Measurements from ENCODE around the gene TTC28. TPM values are rescaled to one million over a fixed set of nuclear protein-coding genes. Genes with fewer than 3 reads are reported as not detected.

The TTC28 gene
- total RNA-seq, 4 donors from 2014 or later, result 43.8 to 130 (median 92.0) TPM

DNA sequence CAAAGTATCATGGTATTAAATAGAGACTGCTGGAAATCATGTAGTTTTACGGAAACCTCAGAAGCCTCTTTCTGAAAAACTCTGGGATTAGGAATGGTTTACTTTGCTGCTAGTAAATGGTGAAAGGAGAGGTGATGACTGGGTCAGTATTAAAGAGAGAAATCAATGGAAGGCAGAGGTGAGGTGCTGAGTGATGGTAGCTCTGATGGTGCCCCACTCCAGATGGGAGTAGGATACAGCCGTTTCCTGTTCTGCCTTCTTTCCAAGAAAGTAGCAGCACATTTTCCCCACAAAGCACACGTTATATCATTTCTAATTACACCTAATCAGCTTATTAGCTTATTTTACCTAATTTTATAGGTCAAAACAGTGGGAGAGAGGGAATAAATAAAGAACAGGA is 493.0 kb downstream of the TTC28 start:
- no peak for DNase-seq
- Histone ChIP-seq H3K9me3 (no peaks in the 10 kb centered on the region), H3K27me3 (no peaks in the 10 kb centered on the region), H3K4me1 (no peaks in the 10 kb centered on the region), H3K4me3 (no peak overlapping the region), H3K27ac (no peak overlapping the region), H3K36me3 (no peaks in the 10 kb centered on the region)
- intact Hi-C loops (cut with DNase I; ENCODE audit: low total_unique reads), result no loop called here
- TF ChIP-seq POLR2A (IDR thresholded peaks at IDR 0.05), result no peak
- TF ChIP-seq, protein P1, sequence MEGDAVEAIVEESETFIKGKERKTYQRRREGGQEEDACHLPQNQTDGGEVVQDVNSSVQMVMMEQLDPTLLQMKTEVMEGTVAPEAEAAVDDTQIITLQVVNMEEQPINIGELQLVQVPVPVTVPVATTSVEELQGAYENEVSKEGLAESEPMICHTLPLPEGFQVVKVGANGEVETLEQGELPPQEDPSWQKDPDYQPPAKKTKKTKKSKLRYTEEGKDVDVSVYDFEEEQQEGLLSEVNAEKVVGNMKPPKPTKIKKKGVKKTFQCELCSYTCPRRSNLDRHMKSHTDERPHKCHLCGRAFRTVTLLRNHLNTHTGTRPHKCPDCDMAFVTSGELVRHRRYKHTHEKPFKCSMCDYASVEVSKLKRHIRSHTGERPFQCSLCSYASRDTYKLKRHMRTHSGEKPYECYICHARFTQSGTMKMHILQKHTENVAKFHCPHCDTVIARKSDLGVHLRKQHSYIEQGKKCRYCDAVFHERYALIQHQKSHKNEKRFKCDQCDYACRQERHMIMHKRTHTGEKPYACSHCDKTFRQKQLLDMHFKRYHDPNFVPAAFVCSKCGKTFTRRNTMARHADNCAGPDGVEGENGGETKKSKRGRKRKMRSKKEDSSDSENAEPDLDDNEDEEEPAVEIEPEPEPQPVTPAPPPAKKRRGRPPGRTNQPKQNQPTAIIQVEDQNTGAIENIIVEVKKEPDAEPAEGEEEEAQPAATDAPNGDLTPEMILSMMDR (IDR thresholded peaks at IDR 0.05), result no peak

DNA sequence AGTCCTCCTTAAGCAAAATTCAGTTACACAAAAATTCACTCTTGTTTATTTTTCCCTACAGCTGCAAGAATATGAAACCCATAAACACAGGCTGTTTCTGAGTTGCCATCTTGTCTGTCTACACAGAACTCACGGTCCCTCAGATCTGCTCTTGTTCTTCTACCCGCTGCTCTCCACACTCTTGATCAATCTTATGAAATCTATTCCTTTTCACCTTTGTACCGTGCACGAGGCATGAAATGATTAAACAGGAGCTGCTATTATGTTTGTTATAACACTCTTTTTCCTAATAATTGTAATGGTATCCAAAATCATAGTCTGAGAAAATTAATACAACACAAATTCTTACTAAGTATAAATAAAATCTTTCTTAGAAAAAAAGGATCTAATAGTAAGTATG is 494.5 kb downstream of the TTC28 start:
- H3K27ac ChIP-seq, result no peak overlapping the region
- no peak for TF ChIP-seq POLR2A (IDR thresholded peaks at IDR 0.05)
- TF ChIP-seq, protein P1 (IDR thresholded peaks at IDR 0.05), result no peak
- no peaks in the 10 kb centered on the region for H3K36me3 ChIP-seq
- no peaks in the 10 kb centered on the region for H3K4me1 ChIP-seq
- no peaks in the 10 kb centered on the region for H3K9me3 ChIP-seq
- no peak for DNase-seq
- intact Hi-C loops (cut with DNase I; ENCODE audit: low total_unique reads), result no loop called here
- H3K4me3 ChIP-seq, result no peak overlapping the region
- no peaks in the 10 kb centered on the region for H3K27me3 ChIP-seq

DNA sequence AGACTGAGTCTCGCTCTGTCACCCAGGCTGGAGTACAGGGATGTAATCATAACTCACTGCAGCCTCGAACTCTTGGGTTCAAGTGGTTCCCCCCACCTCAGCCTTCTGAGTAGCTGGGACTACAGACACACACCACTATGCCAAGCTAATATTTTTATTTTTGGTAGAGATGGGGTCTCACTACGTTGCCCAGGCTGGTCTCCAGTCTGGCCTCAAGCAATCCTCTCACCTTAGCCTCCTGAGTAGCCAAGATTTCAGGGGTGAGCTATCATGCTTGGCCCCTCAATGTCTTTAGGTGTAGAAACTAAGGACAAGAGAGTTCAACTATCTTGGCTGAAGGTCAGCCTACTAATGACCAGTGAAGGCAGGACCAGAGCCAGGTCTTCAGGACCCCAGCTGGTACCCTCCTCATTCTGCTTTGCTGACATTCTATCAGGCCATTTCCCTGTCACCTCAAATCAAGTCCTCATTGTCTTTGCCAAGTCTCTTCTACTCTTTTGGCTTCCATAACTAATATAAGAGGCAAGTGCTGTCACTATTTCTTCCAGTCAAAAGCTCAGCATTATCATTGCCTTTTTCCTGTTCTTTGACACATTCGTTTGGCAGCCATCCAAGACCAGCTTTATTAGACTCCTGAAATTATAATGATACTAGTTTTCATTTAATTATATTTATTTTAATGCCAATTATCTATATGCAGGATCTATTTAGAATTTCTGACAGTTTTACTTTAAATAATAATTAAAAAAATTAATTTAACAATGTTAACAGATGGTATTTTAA is 496.4 kb downstream of the TTC28 start:
- intact Hi-C loops (cut with DNase I; ENCODE audit: low total_unique reads), result no loop called here
- DNase-seq, result no peak
- Histone ChIP-seq H3K9me3 (no peaks in the 10 kb centered on the region), H3K27ac (no peak overlapping the region), H3K36me3 (no peaks in the 10 kb centered on the region), H3K4me3 (no peak overlapping the region), H3K4me1 (no peaks in the 10 kb centered on the region), H3K27me3 (no peaks in the 10 kb centered on the region)
- TF ChIP-seq POLR2A (IDR thresholded peaks at IDR 0.05), result no peak
- TF ChIP-seq, protein P1 (IDR thresholded peaks at IDR 0.05), result no peak

DNA sequence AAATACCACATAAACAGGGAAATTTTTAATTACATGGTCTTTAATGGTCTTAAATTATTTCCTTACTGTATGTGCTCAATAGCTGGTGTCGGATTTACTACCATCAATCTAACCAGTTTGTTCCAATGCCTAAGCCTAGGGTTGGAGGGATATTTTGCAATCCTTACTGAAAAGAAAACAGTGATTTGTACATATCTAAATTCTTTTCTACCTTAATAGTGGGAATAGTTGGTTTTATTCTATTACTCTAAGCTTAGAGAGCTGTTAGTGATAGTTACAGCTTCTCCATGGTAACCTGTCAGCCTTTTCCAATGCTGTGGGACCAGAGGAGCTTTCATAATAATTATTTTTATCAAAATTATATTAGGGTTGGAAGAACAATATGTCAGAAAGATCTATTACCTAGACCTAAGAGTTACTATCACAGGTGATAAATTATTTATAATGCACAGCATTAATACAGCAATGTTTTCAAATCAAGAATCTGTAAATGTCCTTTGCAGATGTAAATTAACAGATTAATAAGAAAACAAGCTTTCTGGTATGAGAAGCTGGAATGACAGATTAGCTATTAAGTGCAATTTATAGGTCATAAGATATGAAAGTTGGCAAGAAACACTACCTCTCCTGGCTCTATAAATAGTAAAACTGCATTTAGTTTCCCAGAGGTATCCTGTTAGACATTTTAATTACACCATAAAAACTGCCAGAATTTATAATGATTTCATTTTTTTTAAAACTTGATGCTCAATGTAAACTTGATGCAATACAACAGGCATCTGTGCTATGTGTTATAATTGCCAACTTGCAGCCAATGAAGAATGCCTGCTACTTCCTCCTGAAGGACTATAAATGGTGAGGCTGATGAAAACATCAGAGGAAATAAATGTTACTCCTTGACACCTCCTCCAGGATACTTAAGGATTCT is 498.6 kb downstream of the TTC28 start:
- H3K9me3 ChIP-seq, result no peaks in the 10 kb centered on the region
- DNase-seq, result no peak
- no peaks in the 10 kb centered on the region for H3K27me3 ChIP-seq
- no peak overlapping the region for H3K4me3 ChIP-seq
- intact Hi-C loops (cut with DNase I; ENCODE audit: low total_unique reads), result no loop called here
- H3K27ac ChIP-seq, result peak overlapping the region; percentile 1 to 12
- TF ChIP-seq, protein P1 (IDR thresholded peaks at IDR 0.05), result no peak
- TF ChIP-seq POLR2A (IDR thresholded peaks at IDR 0.05), result no peak
- H3K36me3 ChIP-seq, result no peaks in the 10 kb centered on the region
- no peaks in the 10 kb centered on the region for H3K4me1 ChIP-seq

DNA sequence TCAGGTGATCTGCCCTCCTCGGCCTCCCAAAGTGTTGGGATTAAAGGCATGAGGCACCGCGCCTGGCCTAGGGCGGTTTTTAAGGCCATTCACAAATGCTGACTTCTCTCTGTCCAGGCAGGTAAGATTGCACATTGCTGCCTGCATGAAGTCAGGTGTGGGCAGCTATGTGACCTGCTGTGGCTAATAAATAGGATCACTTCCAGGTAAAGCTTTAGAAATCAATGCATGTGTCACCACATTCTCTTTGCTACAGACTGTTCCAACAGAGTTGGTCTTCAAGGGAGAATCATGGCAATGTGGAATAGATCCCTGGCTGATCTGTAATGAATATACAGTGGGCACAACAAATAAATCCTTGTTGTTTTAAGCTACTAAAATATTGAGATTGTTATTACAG is 500.2 kb downstream of the TTC28 start:
- H3K9me3 ChIP-seq, result no peaks in the 10 kb centered on the region
- no peak overlapping the region for H3K4me3 ChIP-seq
- TF ChIP-seq, protein P1 (IDR thresholded peaks at IDR 0.05), result no peak
- no peak for TF ChIP-seq POLR2A (IDR thresholded peaks at IDR 0.05)
- H3K27ac ChIP-seq, result no peak overlapping the region
- H3K27me3 ChIP-seq, result no peaks in the 10 kb centered on the region
- no peaks in the 10 kb centered on the region for H3K4me1 ChIP-seq
- intact Hi-C loops (cut with DNase I; ENCODE audit: low total_unique reads), result no loop called here
- no peak for DNase-seq
- H3K36me3 ChIP-seq, result no peaks in the 10 kb centered on the region

Measured in uterus (tissue), 4 donors.